Mammary epithelial cell (primary cell): ENCODE data around the gene DDX51.

Source experiments
- EZH2 ChIP-seq: IDR thresholded peaks from 2 replicates; pipeline ENCODE4 v1.6.1; 2012; ENCODE audit warnings: low read length, inconsistent platforms, borderline replicate concordance
- TF ChIP-seq, protein P1 (sequence below), 2 donors: IDR thresholded peaks in 1 of 2; conservative IDR thresholded peaks in 1 of 2; 2 replicates each; pipeline ENCODE4 v1.5.1; 2011 to 2012; ENCODE audit warnings: inconsistent platforms in 2 of 2, low read length in 2 of 2, mild to moderate bottlenecking in 2 of 2, control low read depth in 1 of 2, low read depth in 1 of 2; ENCODE audit not compliant: insufficient read depth in 1 of 2; ENCODE audit errors: extremely low read depth in 1 of 2

GRCh38 chr12:132144810-132145168 lies 670 bp upstream of the DDX51 start:
- TF ChIP-seq, protein P1, sequence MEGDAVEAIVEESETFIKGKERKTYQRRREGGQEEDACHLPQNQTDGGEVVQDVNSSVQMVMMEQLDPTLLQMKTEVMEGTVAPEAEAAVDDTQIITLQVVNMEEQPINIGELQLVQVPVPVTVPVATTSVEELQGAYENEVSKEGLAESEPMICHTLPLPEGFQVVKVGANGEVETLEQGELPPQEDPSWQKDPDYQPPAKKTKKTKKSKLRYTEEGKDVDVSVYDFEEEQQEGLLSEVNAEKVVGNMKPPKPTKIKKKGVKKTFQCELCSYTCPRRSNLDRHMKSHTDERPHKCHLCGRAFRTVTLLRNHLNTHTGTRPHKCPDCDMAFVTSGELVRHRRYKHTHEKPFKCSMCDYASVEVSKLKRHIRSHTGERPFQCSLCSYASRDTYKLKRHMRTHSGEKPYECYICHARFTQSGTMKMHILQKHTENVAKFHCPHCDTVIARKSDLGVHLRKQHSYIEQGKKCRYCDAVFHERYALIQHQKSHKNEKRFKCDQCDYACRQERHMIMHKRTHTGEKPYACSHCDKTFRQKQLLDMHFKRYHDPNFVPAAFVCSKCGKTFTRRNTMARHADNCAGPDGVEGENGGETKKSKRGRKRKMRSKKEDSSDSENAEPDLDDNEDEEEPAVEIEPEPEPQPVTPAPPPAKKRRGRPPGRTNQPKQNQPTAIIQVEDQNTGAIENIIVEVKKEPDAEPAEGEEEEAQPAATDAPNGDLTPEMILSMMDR (conservative IDR thresholded peaks at IDR 0.05 in 1 of 2, IDR thresholded peaks at IDR 0.05 in 1 of 2; ENCODE audit: extremely low read depth in 1 of 2, insufficient read depth in 1 of 2, low read depth in 1 of 2, low read length in 2 of 2) = no peak
- TF ChIP-seq EZH2 = no peak
